Measurements from ENCODE around the gene MRPS34.
"Not testable (repeated sequence)": the region's sequence is repeated elsewhere in the genome, so short reads cannot be mapped to it uniquely, and the experiment has no call there.

MRPS34 gene

GRCh38 chr16:1747934-1748333, 25.0 kb downstream of the MRPS34 start:
- DNase-seq = no peak

DNA sequence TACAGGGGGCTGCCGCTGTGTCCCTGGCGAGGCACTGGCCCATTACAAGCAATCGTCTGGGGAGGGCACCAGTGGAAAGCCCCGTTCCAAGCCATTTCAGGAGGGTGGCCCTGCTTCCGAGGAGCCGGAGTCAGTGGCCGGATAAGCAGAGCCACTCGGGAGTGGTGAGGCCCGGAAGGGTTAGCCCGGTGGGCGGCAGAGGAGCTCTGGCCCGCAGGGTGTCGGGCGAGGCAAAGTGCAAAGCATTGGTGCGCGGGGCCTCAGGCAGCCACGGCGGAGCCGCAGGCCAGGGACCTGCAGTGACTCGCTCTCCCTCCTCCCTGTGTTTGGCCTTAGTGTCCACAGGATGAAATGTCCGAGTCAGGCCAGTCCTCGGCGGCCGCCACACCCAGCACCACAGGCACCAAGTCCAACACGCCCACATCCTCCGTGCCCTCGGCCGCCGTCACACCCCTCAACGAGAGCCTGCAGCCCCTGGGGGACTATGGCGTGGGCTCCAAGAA, 26.2 kb downstream of the MRPS34 start:
- no peak for DNase-seq

GRCh38 chr16:1745900-1746692, 26.8 kb downstream of the MRPS34 start:
- DNase-seq = no peak

GRCh38 chr16:1745181-1745899, 27.6 kb downstream of the MRPS34 start:
- no peak for DNase-seq

GRCh38 chr16:1744338-1744840, 28.5 kb downstream of the MRPS34 start:
- DNase-seq = no peak

GRCh38 chr16:1743376-1744337, 29.3 kb downstream of the MRPS34 start:
- no peak for DNase-seq

DNA sequence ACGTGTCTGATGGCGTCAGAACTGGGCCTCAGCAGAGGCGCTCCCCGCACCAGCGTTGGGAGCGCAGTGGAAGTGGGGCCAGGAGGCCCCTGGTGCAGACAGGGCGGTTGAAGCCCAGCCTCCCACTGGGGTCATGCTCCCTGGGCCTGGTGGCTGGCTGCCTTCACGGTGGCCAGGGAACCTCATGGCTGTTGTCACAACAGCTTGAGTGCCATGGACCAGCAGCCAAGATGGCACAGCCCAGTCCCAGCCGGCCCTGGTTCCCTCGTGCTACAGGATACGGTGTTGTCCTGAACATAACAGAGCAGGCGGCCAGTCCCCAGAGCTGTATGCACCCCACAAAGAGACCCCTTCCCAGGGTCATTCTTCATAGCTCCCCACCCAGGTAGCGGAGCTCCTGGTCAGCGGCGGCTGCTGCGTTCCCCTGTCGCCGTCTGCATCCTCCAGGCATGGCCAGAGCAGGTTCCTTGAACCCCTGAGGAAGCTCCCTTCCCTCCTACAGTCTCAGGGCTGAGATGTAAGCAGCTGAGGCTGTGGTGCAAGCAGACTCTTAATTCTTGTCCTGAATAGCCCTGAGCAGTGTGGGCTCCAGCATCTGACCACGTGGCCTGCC, 31.3 kb downstream of the MRPS34 start:
- no peak for DNase-seq

- no peak for DNase-seq
These were observed 32.0 kb downstream of the MRPS34 start for GRCh38 chr16:1740781-1741490.

- DNase-seq = no peak
These were observed 32.7 kb downstream of the MRPS34 start for GRCh38 chr16:1740234-1740633.

DNA sequence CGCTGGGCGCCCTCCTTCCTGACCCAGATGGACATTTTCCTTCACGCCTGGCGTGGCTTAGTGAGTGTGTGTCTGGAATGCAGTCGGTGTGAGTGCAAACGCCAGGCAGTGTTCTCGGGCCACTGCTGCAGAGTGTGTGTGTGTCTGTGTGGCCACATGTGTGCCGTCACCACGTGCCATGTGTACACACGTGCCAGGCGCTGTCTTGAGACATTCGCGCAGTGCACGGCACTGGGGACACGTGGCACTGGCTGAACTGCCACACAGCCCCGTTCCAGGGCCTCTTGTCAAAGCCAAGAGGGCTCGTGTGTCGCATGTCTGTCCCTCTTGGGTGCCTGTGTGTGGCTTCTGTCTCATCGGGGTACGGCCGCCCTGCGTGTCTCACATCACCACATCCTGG, 38.1 kb downstream of the MRPS34 start:
- no peak for DNase-seq

GRCh38 chr16:1734123-1734522, 38.8 kb downstream of the MRPS34 start:
- no peak for DNase-seq

GRCh38 chr16:1732551-1732987, 40.4 kb downstream of the MRPS34 start:
- not testable (repeated sequence) for DNase-seq

DNA sequence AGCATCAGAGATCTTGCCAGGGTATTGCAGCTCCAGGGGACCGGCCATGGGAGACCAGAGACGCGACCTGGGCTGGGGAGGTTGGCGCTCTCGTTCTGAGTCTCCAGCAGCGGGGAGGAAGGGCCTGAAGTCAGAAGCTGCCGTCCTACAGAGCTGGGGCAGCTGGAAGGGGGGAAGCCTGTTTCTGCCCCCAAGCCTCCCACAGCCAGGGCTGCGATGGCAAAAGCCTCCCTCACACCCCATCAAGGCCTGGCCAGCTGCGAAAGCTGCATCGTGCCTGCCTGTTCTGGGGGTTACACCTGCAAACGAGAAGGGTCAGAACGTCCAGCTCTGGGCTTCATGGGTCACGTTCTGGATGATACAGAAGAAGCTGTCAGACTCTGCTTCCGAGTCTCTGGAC, 40.9 kb downstream of the MRPS34 start:
- DNase-seq = no peak

DNA sequence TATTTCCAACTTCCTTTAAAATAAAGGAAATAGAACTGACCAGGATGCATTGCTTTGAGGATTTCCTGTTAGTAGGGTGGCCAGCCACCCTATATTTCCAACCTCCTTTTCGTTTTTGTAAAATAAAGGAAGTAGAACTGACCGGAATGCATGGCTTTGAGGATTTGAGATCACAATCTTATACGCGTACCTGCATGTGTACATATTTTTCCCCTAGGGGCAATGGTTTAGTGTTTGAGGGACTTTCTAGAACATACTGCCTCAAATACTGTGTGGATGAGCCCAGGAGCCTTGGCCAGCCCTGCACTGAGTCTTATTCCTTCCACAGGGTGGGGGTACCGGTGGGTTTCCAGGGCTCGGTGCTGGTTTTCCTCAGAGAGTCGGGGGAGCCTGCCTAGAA, 41.3 kb downstream of the MRPS34 start:
- no peak for DNase-seq

DNA sequence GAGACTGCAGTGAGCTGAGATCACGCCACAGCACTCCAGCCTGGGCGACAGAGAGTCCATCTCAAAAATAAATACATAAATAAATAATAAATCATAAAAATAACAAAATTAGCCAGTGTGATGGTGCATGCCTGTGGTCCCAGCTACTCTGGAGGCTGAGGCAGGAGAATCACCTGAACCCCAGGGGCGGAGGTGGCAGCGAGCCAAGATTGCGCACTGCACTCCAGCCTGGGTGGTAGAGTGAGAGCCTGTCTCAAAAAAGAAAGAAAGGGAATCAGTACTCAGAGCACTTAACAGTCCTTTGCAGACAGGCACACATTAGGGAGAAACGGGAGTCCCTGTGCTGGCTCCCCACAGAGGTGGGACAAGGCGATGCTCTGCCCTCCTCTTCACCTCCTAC, 41.9 kb downstream of the MRPS34 start:
- DNase-seq = no peak

DNA sequence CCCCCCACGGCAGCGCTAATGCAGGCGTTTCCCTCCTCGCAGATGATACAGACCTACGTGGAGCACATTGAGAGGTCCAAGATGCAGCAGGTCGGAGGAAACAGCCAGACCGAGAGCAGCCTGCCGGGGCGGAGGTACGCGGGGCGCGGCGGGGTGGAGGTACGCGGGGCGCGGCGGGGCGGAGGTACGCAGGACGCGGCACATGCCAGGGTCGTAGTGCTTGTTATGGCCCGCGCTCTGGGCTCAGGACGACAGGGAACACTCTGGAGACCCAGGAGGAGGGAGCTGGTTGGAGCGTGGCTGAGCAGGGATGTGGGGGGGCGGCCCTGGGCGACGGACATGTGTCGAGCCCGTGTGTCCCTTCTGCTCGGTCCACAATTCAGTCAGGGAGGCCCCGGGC, 43.5 kb downstream of the MRPS34 start:
- DNase-seq = no peak

DNA sequence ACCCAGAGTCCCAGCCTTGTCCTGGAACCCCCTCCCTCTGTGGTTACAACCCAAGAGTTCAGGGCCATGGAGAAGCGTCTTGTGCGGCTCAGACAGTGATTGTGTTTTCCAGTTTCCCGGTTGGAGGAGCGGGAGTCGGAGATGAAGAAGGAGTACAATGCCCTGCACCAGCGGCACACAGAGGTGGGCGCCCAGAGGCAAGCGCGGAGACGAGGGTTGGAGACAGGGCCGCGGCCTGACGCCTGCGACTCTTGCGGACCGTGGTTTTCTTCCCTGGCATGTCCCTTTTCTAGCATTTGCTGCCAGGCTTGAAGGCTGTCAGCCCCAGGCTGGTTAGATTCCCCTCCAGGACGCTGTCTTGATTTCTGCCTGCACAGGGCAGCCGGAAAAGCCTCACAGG, 43.9 kb downstream of the MRPS34 start:
- no peak for DNase-seq

GRCh38 chr16:1727651-1728624, 45.0 kb downstream of the MRPS34 start:
- DNase-seq = no peak

- DNase-seq = no peak
These were observed 46.1 kb downstream of the MRPS34 start for GRCh38 chr16:1726661-1727502.

Measured in CD4-positive, alpha-beta T cell treated with Interleukin-17A for 4 hours (primary cell).